PC-3 (cell line): ENCODE measurements around the gene ZAP70. TPM values are rescaled to one million over a fixed set of nuclear protein-coding genes. Genes with fewer than 3 reads are reported as not detected.
A peak's percentile ranks its signal among the peaks of the same experiment; 100 is the strongest.

Source experiments
- ATAC-seq: fragments of 200-7000 bp; cut with Tn5 transposase; 2 replicates; pipeline ENCODE4 v1.9.1; 2020; ENCODE audit warnings: mild to moderate bottlenecking, moderate library complexity
- BruUV-seq: library from RNA; stranded (reverse); fragments of 400-500 nt; replicated peaks from 2 replicates; lab custom pipeline; 2021; lab: Mats Ljungman, UMichigan
- CTCF ChIA-PET: fragments of 300-600 bp; sonication (Branson Sonifier 250); formaldehyde crosslinking; loops from one replicate; lab custom pipeline; 2022; ENCODE audit warnings: antibody characterized with exemption; lab: Charles Lee
- POLR2A ChIA-PET: fragments of 300-600 bp; sonication (Branson Sonifier 250); formaldehyde crosslinking; loops from one replicate; lab custom pipeline; 2022; ENCODE audit warnings: antibody characterized with exemption; ENCODE audit not compliant: unreplicated experiment; lab: Charles Lee
- DNase-seq: peaks from one replicate; pipeline ENCODE4 v3.0.0-alpha.2; 2015
- H2AFZ ChIP-seq: fragments of 300-600 bp; sonication (generic); 2 replicates; pipeline ENCODE4 v1.6.0; 2016; ENCODE audit warnings: antibody characterized with exemption, low read length
- H3F3A ChIP-seq: fragments of 300-600 bp; sonication (generic); one replicate; pipeline ENCODE4 v1.6.0; 2017; ENCODE audit warnings: antibody characterized with exemption, low read length, control low read depth, mild to moderate bottlenecking; ENCODE audit not compliant: unreplicated experiment
- H3K27ac ChIP-seq: fragments of 300-600 bp; sonication (generic); 2 replicates; pipeline ENCODE4 v1.5.1; 2016; ENCODE audit warnings: mild to moderate bottlenecking, low read length
- H3K27me3 ChIP-seq: fragments of 300-600 bp; sonication (generic); 2 replicates; pipeline ENCODE4 v1.6.1; 2016; ENCODE audit warnings: low read length, mixed read lengths
- H3K36me3 ChIP-seq: fragments of 300-600 bp; sonication (generic); 2 replicates; pipeline ENCODE4 v1.6.1; 2016; ENCODE audit warnings: low read depth, mixed run types, low read length, mixed read lengths
- H3K4me1 ChIP-seq: fragments of 300-600 bp; sonication (generic); 2 replicates; pipeline ENCODE4 v1.5.1; 2016; ENCODE audit warnings: low read length; ENCODE audit not compliant: insufficient read depth
- H3K4me2 ChIP-seq: fragments of 300-600 bp; sonication (generic); 2 replicates; pipeline ENCODE4 v1.6.0; 2016; ENCODE audit warnings: low read length
- H3K4me3 ChIP-seq: fragments of 300-600 bp; sonication (generic); 2 replicates; pipeline ENCODE4 v1.5.1; 2016; ENCODE audit warnings: mild to moderate bottlenecking, low read length, mixed read lengths
- H3K79me2 ChIP-seq: fragments of 300-600 bp; sonication (generic); 2 replicates; pipeline ENCODE4 v1.6.1; 2017; ENCODE audit warnings: low read length, mixed read lengths
- H3K9ac ChIP-seq: fragments of 300-600 bp; sonication (generic); 2 replicates; pipeline ENCODE4 v1.6.0; 2016; ENCODE audit warnings: mild to moderate bottlenecking, low read length
- H3K9me2 ChIP-seq: fragments of 300-600 bp; sonication (generic); replicated peaks from 2 replicates; pipeline ENCODE4 v1.6.1; 2016; ENCODE audit warnings: mixed run types, low read length, mixed read lengths
- H3K9me3 ChIP-seq: fragments of 300-600 bp; sonication (generic); 2 replicates; pipeline ENCODE4 v1.6.1; 2016; ENCODE audit warnings: low read length, mixed read lengths
- H4K20me1 ChIP-seq: fragments of 300-600 bp; sonication (generic); 2 replicates; pipeline ENCODE4 v1.6.1; 2016; ENCODE audit warnings: low read length, mixed read lengths
- EZH2 ChIP-seq: fragments of 300-600 bp; sonication (generic); IDR thresholded peaks from one replicate; pipeline ENCODE4 v1.6.1; 2017; ENCODE audit warnings: antibody characterized with exemption, mild to moderate bottlenecking, low read length; ENCODE audit not compliant: unreplicated experiment
- EZH2phosphoT487 ChIP-seq: fragments of 300-600 bp; sonication (generic); IDR thresholded peaks from 2 replicates; pipeline ENCODE4 v1.6.1; 2018; ENCODE audit warnings: mild to moderate bottlenecking, antibody characterized with exemption, low read length, borderline replicate concordance
- intact Hi-C: fragments of 100-400 bp; cut with micrococcal nuclease; formaldehyde crosslinking; loops from 2 replicates; pipeline ENCODE4 v1.9.0; 2023
- total RNA-seq: library from RNA; depleted of rRNA; stranded (reverse); fragments of >200 nt; gene quantifications from 2 replicates; pipeline ENCODE4 v1.2.3, GENCODE V29; 2014
- TF ChIP-seq, protein P1 (sequence below): fragments of 300-600 bp; sonication (generic); conservative IDR thresholded peaks from 2 replicates; pipeline ENCODE4 v1.5.1; 2017; ENCODE audit warnings: antibody characterized with exemption, low read depth, mild to moderate bottlenecking, low read length

The ZAP70 gene
- total RNA-seq, 1 experiment from 2014 or later, result not detected

DNA sequence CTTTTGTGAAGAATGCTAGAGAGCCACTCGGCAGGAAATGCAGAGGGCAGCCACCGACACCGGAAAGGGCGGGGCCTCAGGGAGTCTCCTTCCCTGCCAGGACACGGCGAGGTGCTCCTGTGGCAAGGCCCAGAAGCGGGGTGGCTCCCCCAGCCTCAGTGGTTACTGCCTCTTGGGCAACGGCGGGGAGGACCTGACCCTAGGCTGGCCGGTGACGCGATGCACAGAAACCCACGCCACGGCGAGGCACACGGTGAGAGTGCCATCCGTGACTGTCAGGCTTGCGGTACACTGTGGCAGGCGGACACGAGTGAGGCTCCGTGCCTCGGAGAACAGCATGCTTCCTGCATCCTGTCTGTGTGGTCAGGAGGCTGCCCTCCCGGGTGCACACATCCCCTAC, 47.8 kb downstream of the ZAP70 start:
- intact Hi-C loops, result no loop called here
- Histone ChIP-seq H3K79me2 (no peaks in the 10 kb centered on the region), H3K27me3 (no peaks in the 10 kb centered on the region), H3K4me2 (no peak overlapping the region), H3F3A (no peaks in the 10 kb centered on the region), H3K36me3 (peaks cover 41% of the 10 kb centered on the region), H3K9me3 (no peaks in the 10 kb centered on the region), H2AFZ (no peak overlapping the region), H4K20me1 (no peaks in the 10 kb centered on the region), H3K27ac (no peak overlapping the region), H3K4me3 (no peak overlapping the region), H3K9me2 (no peaks in the 10 kb centered on the region), H3K9ac (no peak overlapping the region), H3K4me1 (peaks cover 9% of the 10 kb centered on the region)
- ChIA-PET CTCF (no interaction called here), POLR2A (no interaction called here)
- DNase-seq, result no peak
- no TSS peak for BruUV-seq
- ATAC-seq, result no peak
- no peak for TF ChIP-seq EZH2

DNA sequence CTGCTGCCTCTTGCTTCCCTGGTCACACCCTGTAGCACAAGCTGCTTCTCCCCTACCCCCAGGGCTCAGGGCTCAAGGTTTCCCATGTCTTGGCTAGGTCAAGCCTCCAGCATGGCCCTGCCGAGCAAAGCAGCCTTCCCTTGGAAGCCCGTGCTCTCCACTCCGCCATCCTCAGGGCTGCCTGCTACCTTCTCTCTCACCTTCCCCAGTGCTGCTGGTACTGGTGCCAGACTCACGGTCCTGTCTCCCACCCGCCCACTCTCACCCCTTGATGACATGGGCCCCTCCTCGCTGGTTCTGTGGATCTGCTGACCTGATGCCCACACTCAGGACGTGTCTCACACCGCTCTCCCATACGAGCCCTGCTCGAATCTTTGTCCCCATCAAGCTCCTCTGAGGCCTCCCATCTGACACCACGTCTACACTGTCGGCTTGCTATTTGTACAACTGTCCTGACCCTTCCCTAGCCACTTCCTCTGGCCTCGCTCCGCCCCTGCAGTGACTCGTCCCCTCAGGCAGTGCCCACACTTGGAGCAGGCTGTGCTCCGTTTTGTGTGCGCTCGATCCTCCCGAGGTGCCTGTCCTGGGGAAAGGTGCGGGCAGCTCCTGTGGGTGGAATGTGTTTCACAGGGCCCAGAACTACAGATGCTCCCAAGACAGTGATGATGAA, 49.9 kb downstream of the ZAP70 start:
- Histone ChIP-seq H3K4me3 (no peak overlapping the region), H3F3A (no peaks in the 10 kb centered on the region), H3K4me2 (no peak overlapping the region), H3K79me2 (no peaks in the 10 kb centered on the region), H3K9me2 (no peaks in the 10 kb centered on the region), H3K36me3 (peaks cover 34% of the 10 kb centered on the region), H3K4me1 (peaks cover 9% of the 10 kb centered on the region), H4K20me1 (no peaks in the 10 kb centered on the region), H3K9ac (no peak overlapping the region), H3K27me3 (no peaks in the 10 kb centered on the region), H2AFZ (no peak overlapping the region), H3K27ac (no peak overlapping the region), H3K9me3 (no peaks in the 10 kb centered on the region)
- TF ChIP-seq, protein P1, sequence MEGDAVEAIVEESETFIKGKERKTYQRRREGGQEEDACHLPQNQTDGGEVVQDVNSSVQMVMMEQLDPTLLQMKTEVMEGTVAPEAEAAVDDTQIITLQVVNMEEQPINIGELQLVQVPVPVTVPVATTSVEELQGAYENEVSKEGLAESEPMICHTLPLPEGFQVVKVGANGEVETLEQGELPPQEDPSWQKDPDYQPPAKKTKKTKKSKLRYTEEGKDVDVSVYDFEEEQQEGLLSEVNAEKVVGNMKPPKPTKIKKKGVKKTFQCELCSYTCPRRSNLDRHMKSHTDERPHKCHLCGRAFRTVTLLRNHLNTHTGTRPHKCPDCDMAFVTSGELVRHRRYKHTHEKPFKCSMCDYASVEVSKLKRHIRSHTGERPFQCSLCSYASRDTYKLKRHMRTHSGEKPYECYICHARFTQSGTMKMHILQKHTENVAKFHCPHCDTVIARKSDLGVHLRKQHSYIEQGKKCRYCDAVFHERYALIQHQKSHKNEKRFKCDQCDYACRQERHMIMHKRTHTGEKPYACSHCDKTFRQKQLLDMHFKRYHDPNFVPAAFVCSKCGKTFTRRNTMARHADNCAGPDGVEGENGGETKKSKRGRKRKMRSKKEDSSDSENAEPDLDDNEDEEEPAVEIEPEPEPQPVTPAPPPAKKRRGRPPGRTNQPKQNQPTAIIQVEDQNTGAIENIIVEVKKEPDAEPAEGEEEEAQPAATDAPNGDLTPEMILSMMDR, result no peak
- TF ChIP-seq EZH2phosphoT487 (no peak), EZH2 (no peak)
- ChIA-PET CTCF (interaction anchor here (0.6 kb wide), 1 partner anchor 11 kb away, joined by 3 read pairs; no protein-coding TSS in a partner anchor), POLR2A (no interaction called here)
- peak; percentile 56 for DNase-seq
- peak; percentile 96 for ATAC-seq
- intact Hi-C loops, result no loop called here
- BruUV-seq, result no TSS peak

DNA sequence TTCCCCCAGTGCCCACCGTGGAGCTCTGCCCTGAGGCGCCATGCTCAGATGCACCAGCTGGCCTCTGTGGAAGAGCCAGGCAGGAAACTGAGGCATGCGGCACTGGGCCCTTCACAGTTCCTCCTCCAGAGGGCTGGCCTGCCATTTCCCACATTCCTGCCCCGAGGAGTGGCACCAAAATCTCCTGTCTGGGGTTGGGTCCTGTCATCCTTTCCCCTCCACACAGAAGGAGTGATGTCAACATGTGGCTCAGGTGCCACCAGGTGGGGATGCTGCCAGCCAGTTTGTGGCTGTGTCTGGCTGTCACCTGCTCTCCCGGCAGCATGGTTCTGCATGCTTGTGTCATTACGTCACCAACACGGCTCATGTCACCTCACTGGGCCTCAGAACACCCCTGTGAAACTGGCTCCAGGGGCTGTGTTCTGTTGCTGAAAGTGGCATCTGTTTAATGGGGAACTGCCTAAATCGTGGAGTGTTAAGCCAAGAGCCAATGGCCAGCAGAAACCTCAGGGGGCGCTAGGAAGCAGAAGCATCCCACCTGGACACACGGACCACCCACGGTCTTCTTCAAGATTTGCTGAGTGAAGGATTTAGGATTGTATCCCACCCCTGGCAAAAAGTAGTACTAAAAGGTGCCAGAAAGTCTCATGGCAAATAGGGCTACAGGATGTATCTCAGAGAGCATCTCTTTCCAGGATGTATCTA, 51.3 kb downstream of the ZAP70 start:
- Histone ChIP-seq H3K27ac (no peak overlapping the region), H4K20me1 (no peaks in the 10 kb centered on the region), H3F3A (no peaks in the 10 kb centered on the region), H3K79me2 (no peaks in the 10 kb centered on the region), H3K4me1 (peaks cover 9% of the 10 kb centered on the region), H3K4me2 (no peak overlapping the region), H3K9ac (no peak overlapping the region), H2AFZ (no peak overlapping the region), H3K9me2 (no peaks in the 10 kb centered on the region), H3K9me3 (no peaks in the 10 kb centered on the region), H3K36me3 (peaks cover 29% of the 10 kb centered on the region; the same call in 1 of the 2 replicates), H3K4me3 (no peak overlapping the region), H3K27me3 (no peaks in the 10 kb centered on the region)
- intact Hi-C loops, result no loop called here
- no TSS peak for BruUV-seq
- ChIA-PET POLR2A (no interaction called here), CTCF (no interaction called here)
- TF ChIP-seq, protein P1, result no peak
- TF ChIP-seq EZH2phosphoT487, result no peak
- no peak for TF ChIP-seq EZH2
- no peak for DNase-seq
- ATAC-seq, result no peak
